PC-9 (cell line): ENCODE results near the gene GATAD2B.

Source experiments
- CTCF ChIP-seq: fragments of 200-600 bp; sonication (generic); conservative IDR thresholded peaks from 2 replicates; pipeline ENCODE4 v1.6.1; 2017; ENCODE audit warnings: mixed run types, antibody characterized with exemption, mild to moderate bottlenecking, moderate library complexity
- EZH2 ChIP-seq: fragments of 200-600 bp; sonication (generic); IDR thresholded peaks from 2 replicates; pipeline ENCODE4 v1.8.0; 2017; ENCODE audit warnings: antibody characterized with exemption, low read depth

GRCh38 chr1:153845158-153845557 lies 77.6 kb downstream of the GATAD2B start:
- TF ChIP-seq CTCF (no peak), EZH2 (no peak)
